H1 (cell line): Measurements from ENCODE around the gene PITX1. TPM values are rescaled to one million over a fixed set of nuclear protein-coding genes. Genes with fewer than 3 reads are reported as not detected.

Experiments
- CTCF ChIA-PET: fragments of 300-600 bp; sonication (Branson Sonifier 250); formaldehyde crosslinking; loops from one replicate; lab custom pipeline; 2021; ENCODE audit not compliant: partially characterized antibody; lab: Charles Lee
- POLR2A ChIA-PET: fragments of 300-600 bp; sonication (Branson Sonifier 250); formaldehyde crosslinking; loops from one replicate; lab custom pipeline; 2021; ENCODE audit warnings: inconsistent platforms; ENCODE audit not compliant: partially characterized antibody; lab: Charles Lee
- DNase-seq, 2 experiments: peaks; one replicate each; pipeline versions ENCODE4 v3.0.0 to v3.0.0-alpha.2; 2010 to 2022; ENCODE audit warnings: low spot score in 2 of 2, low read depth in 1 of 2, mixed read lengths in 1 of 2
- FAIRE-seq: peaks from 2 replicates; lab custom pipeline; 2011; peaks lifted over from hg19 to GRCh38; lab: Jason Lieb, UNC
- H2AFZ ChIP-seq: 2 replicates; pipeline ENCODE4 v1.8.1; 2012; ENCODE audit warnings: low read length, inconsistent platforms
- H2AK5ac ChIP-seq: 2 replicates; pipeline ENCODE4 v1.6.1; 2013; ENCODE audit warnings: low read depth, low read length
- H2BK120ac ChIP-seq: replicated peaks from 2 replicates; pipeline ENCODE3; 2013; ENCODE audit warnings: low read depth, low read length, inconsistent platforms
- H2BK12ac ChIP-seq: 2 replicates; pipeline ENCODE4 v1.6.1; 2013; ENCODE audit warnings: low read depth, low read length
- H2BK15ac ChIP-seq: 2 replicates; pipeline ENCODE4 v1.6.1; 2013; ENCODE audit warnings: low read length
- H2BK20ac ChIP-seq: 2 replicates; pipeline ENCODE4 v1.6.1; 2013; ENCODE audit warnings: low read length
- H2BK5ac ChIP-seq: 2 replicates; pipeline ENCODE4 v1.6.1; 2013; ENCODE audit warnings: low read depth, low read length
- H3K14ac ChIP-seq: 2 replicates; pipeline ENCODE4 v1.6.1; 2013; ENCODE audit warnings: inconsistent platforms; ENCODE audit not compliant: insufficient read length
- H3K18ac ChIP-seq: 2 replicates; pipeline ENCODE4 v1.6.1; 2013; ENCODE audit warnings: low read length; ENCODE audit errors: extremely low read depth
- H3K23ac ChIP-seq: 2 replicates; pipeline ENCODE4 v1.6.1; 2013; ENCODE audit warnings: inconsistent platforms; ENCODE audit not compliant: insufficient read length
- H3K23me2 ChIP-seq: 2 replicates; pipeline ENCODE4 v1.6.1; 2013; ENCODE audit warnings: low read depth, low read length
- H3K27ac ChIP-seq: 2 replicates; pipeline ENCODE4 v1.6.1; 2011; ENCODE audit warnings: low read depth, low read length, inconsistent platforms
- H3K27me3 ChIP-seq, 4 experiments: replicated peaks in 1 of 4; 1 replicate in 1 of 4; 2 replicates in 3 of 4; pipeline versions ENCODE4 v1.6.1 to v1.8.1; 2011 to 2013; ENCODE audit warnings: low read length in 3 of 4, mild to moderate bottlenecking in 3 of 4, inconsistent platforms in 2 of 4, mixed read lengths in 2 of 4, moderate library complexity in 1 of 4; ENCODE audit not compliant: control insufficient read depth in 3 of 4, insufficient read depth in 3 of 4; ENCODE audit errors: extremely low read depth in 1 of 4
- H3K36me3 ChIP-seq, 4 experiments: 2 replicates each; pipeline versions ENCODE4 v1.6.1 to v1.8.1; 2011 to 2013; ENCODE audit warnings: mild to moderate bottlenecking in 4 of 4, low read length in 3 of 4, moderate library complexity in 2 of 4, control low read depth in 1 of 4, inconsistent platforms in 1 of 4; ENCODE audit not compliant: insufficient read depth in 4 of 4, control insufficient read depth in 2 of 4
- H3K4ac ChIP-seq: replicated peaks from 2 replicates; pipeline ENCODE3; 2013; ENCODE audit warnings: low read length, low read depth, mixed read lengths, inconsistent platforms; ENCODE audit not compliant: insufficient read length
- H3K4me1 ChIP-seq, 4 experiments: replicated peaks in 1 of 4; 1 replicate in 1 of 4; 2 replicates in 3 of 4; pipeline versions ENCODE4 v1.6.1 to v1.8.1; 2011 to 2013; ENCODE audit warnings: low read length in 3 of 4, inconsistent platforms in 2 of 4, mixed read lengths in 1 of 4; ENCODE audit not compliant: insufficient read depth in 4 of 4, control insufficient read depth in 3 of 4
- H3K4me2 ChIP-seq, 2 experiments: 2 replicates each; pipeline versions ENCODE4 v1.6.1 to v1.8.1; 2011 to 2013; ENCODE audit warnings: low read depth in 2 of 2, low read length in 2 of 2, control low read depth in 1 of 2, inconsistent platforms in 1 of 2, mild to moderate bottlenecking in 1 of 2; ENCODE audit not compliant: insufficient read depth in 1 of 2
- H3K4me3 ChIP-seq, 4 experiments: fragments of 200-600, 300-600 bp in 1 of 4; sonication (generic), shearing (Covaris generic), sonication (Bioruptor Twin) in 1 of 4; 2 replicates each; pipeline versions ENCODE4 v1.5.1 to v1.8.1; 2011 to 2016; ENCODE audit warnings: low read length in 4 of 4, low read depth in 3 of 4, control low read depth in 2 of 4, inconsistent platforms in 2 of 4, mild to moderate bottlenecking in 2 of 4, mixed read lengths in 1 of 4, moderate library complexity in 1 of 4; ENCODE audit not compliant: insufficient read depth in 2 of 4; ENCODE audit errors: extremely low read depth in 1 of 4
- H3K56ac ChIP-seq: replicated peaks from 2 replicates; pipeline ENCODE3; 2013; ENCODE audit warnings: low read depth, mild to moderate bottlenecking, mixed read lengths, low read length, inconsistent platforms; ENCODE audit not compliant: insufficient read length
- H3K79me1 ChIP-seq: 2 replicates; pipeline ENCODE4 v1.6.1; 2013; ENCODE audit warnings: low read depth, low read length, control low read depth
- H3K79me2 ChIP-seq, 2 experiments: 2 replicates each; pipeline versions ENCODE4 v1.6.1 to v1.8.1; 2012 to 2013; ENCODE audit warnings: low read length in 2 of 2, mild to moderate bottlenecking in 2 of 2, inconsistent platforms in 1 of 2; ENCODE audit not compliant: insufficient read depth in 2 of 2, control insufficient read depth in 1 of 2
- H3K9ac ChIP-seq, 4 experiments: replicated peaks in 1 of 4; 1 replicate in 1 of 4; 2 replicates in 3 of 4; pipeline versions ENCODE4 v1.6.1 to v1.8.1; 2011 to 2013; ENCODE audit warnings: low read depth in 3 of 4, low read length in 3 of 4, control low read depth in 2 of 4, mild to moderate bottlenecking in 2 of 4, moderate library complexity in 2 of 4, inconsistent platforms in 1 of 4; ENCODE audit errors: extremely low read depth in 1 of 4
- H3K9me3 ChIP-seq, 2 experiments: 2 replicates each; pipeline versions ENCODE4 v1.6.1 to v1.8.1; 2012 to 2013; ENCODE audit warnings: mild to moderate bottlenecking in 2 of 2, moderate library complexity in 2 of 2, control low read depth in 1 of 2, inconsistent platforms in 1 of 2, low read depth in 1 of 2, low read length in 1 of 2, mixed read lengths in 1 of 2; ENCODE audit not compliant: insufficient read depth in 2 of 2
- H4K20me1 ChIP-seq, 2 experiments: replicated peaks in 1 of 2; 2 replicates each; pipeline versions ENCODE3 to v1.8.1; 2011 to 2013; ENCODE audit warnings: inconsistent platforms in 2 of 2, low read length in 2 of 2, mild to moderate bottlenecking in 1 of 2; ENCODE audit not compliant: insufficient read depth in 2 of 2, control insufficient read depth in 1 of 2
- H4K5ac ChIP-seq: 2 replicates; pipeline ENCODE4 v1.6.1; 2013; ENCODE audit warnings: low read length, low read depth, mixed read lengths, inconsistent platforms; ENCODE audit not compliant: insufficient read length
- H4K8ac ChIP-seq: 2 replicates; pipeline ENCODE4 v1.8.0; 2013; ENCODE audit warnings: mild to moderate bottlenecking, moderate library complexity, low read length, inconsistent platforms; ENCODE audit not compliant: insufficient read depth; ENCODE audit errors: extremely low read depth
- H4K91ac ChIP-seq: replicated peaks from 2 replicates; pipeline ENCODE3; 2013; ENCODE audit warnings: low read length, mixed read lengths, inconsistent platforms; ENCODE audit not compliant: insufficient read length
- BACH1 ChIP-seq: IDR thresholded peaks from 2 replicates; pipeline ENCODE4 v1.6.1; 2012; ENCODE audit warnings: low read length, improper control_type of control experiment
- CHD1 ChIP-seq: IDR thresholded peaks from 2 replicates; pipeline ENCODE4 v1.6.1; 2012; ENCODE audit warnings: low read depth, low read length, improper control_type of control experiment
- EZH2 ChIP-seq: fragments of 200-600 bp; sonication (generic); IDR thresholded peaks from 2 replicates; pipeline ENCODE4 v1.7.1; 2012; ENCODE audit warnings: low read depth, mild to moderate bottlenecking, moderate library complexity, low read length, inconsistent platforms; ENCODE audit not compliant: severe bottlenecking
- GABPA ChIP-seq: IDR thresholded peaks from 2 replicates; pipeline ENCODE4 v1.6.1; 2011; ENCODE audit warnings: mild to moderate bottlenecking, low read length, moderate library complexity, borderline replicate concordance; ENCODE audit not compliant: insufficient read depth
- JUN ChIP-seq: IDR thresholded peaks from 2 replicates; pipeline ENCODE4 v1.6.1; 2011; ENCODE audit warnings: low read depth, mild to moderate bottlenecking, improper control_type of control experiment, low read length
- KDM4A ChIP-seq: IDR thresholded peaks from one replicate; pipeline ENCODE4 v1.7.1; 2012; ENCODE audit warnings: low read depth, mild to moderate bottlenecking, moderate library complexity, low read length, inconsistent platforms; ENCODE audit not compliant: severe bottlenecking
- MAX ChIP-seq: IDR thresholded peaks from 2 replicates; pipeline ENCODE4 v1.6.1; 2012; ENCODE audit warnings: inconsistent platforms
- NRF1 ChIP-seq: IDR thresholded peaks from 2 replicates; pipeline ENCODE4 v1.6.1; 2011; ENCODE audit warnings: mild to moderate bottlenecking, low read depth, low read length, improper control_type of control experiment
- SP1 ChIP-seq: IDR thresholded peaks from 2 replicates; pipeline ENCODE4 v1.6.1; 2011; ENCODE audit warnings: low read depth, low read length
- ZNF274 ChIP-seq: IDR thresholded peaks from 2 replicates; pipeline ENCODE4 v1.7.0; 2012; ENCODE audit warnings: low read length, borderline replicate concordance; ENCODE audit errors: extremely low read depth
- WGBS, 2 experiments: shearing (Covaris generic) in 1 of 2; methylation state at CpG; one replicate each; pipeline versions ENCODE4 v1.1.6 to v1.1.7; 2013 to 2015; ENCODE audit warnings: low lambda C conversion rate in 2 of 2, mixed read lengths in 2 of 2, inconsistent platforms in 1 of 2, low coverage in 1 of 2, missing lambda C conversion rate in 1 of 2; ENCODE audit not compliant: insufficient replicate concordance in 2 of 2, insufficient coverage in 1 of 2, insufficient read length in 1 of 2; ENCODE audit errors: extremely low coverage in 1 of 2, missing lambda C conversion rate in 1 of 2; 5-methylcytosine and 5-hydroxymethylcytosine counted together
- polyA plus RNA-seq, 7 experiments: library from polyadenylated mRNA; depleted of rRNA in 3 of 7; stranded (reverse) in 5 of 7; unstranded in 2 of 7; fragments of >200 nt in 5 of 7; fragments of 200-250 nt in 2 of 7; gene quantifications; 1 replicate in 5 of 7; 2 replicates in 1 of 7; 4 replicates in 1 of 7; pipeline versions ENCODE4 v1.2.1 to v1.2.3, GENCODE V29; 2011 to 2013; ENCODE audit warnings: missing spikeins in 2 of 7, mixed read lengths in 2 of 7
- total RNA-seq: library from RNA; stranded (reverse); fragmentation: NEBNext Ultra II Directional; extraction: Animal tissue kit (Norgen Biotek cat#: 25700); gene quantifications from 2 replicates; pipeline ENCODE4 v1.2.1, GENCODE V29; 2021

The PITX1 gene
- total and polyA plus RNA-seq, 2 of the 8 experiments (the other 6 are each of a cell fraction or from before 2014, with no cell fraction given), result 0.03 TPM; not detected in 1

GRCh38 chr5:135030956-135031812 lies 2.8 kb downstream of the PITX1 start:
- CTCF ChIA-PET, result interaction anchor here (1.0 to 1.9 kb wide), 8 partner anchors 9 to 143 kb away, joined by 3 to 7 read pairs (median 4); partner anchors contain the start of gene PCBD2
- no peak overlapping the region; the same call in 1 of the 2 replicates for H3K18ac ChIP-seq
- peak overlapping the region; percentile 56 to 68 for H3K4me2 ChIP-seq
- POLR2A ChIA-PET, result interaction anchor here (1.1 to 2.1 kb wide), 4 partner anchors 9 to 127 kb away, joined by 3 to 20 read pairs (median 3); partner anchors contain the start of gene PCBD2
- no peak overlapping the region for H4K8ac ChIP-seq
- peaks cover 91 to 99% (median 96%) of the 10 kb centered on the region in 4 experiments for H3K27me3 ChIP-seq
- FAIRE-seq, result no peak
- H2AK5ac ChIP-seq, result no peak overlapping the region
- peaks cover 8% of the 10 kb centered on the region; the same call in 1 of the 2 replicates for H3K23me2 ChIP-seq
- H3K36me3 ChIP-seq, result peaks cover 0 to 13% (median 0%) of the 10 kb centered on the region in 4 experiments; a peak in 1 of 8 replicates
- H4K5ac ChIP-seq, result no peak overlapping the region
- H3K14ac ChIP-seq, result no peak overlapping the region
- peak in 1 of 2 experiments; percentile 86 for DNase-seq
- peaks cover 18 to 53% of the 10 kb centered on the region in 2 experiments for H4K20me1 ChIP-seq
- H2BK5ac ChIP-seq, result no peak overlapping the region
- no peak overlapping the region for H3K4ac ChIP-seq
- H3K9ac ChIP-seq, result no peak overlapping the region
- WGBS, 2 experiments, result 2% methylated on average over 31 of the region's 57 CpGs; no CpG with 5 or more reads in 1 of the 2 experiments
- peak overlapping the region; percentile 4 to 53 (median 32); a peak in 7 of 8 replicates for H3K4me3 ChIP-seq
- H3K4me1 ChIP-seq, result peaks cover 0 to 33% (median 28%) of the 10 kb centered on the region in 4 experiments; a peak in 6 of 7 replicates
- H3K56ac ChIP-seq, result no peak overlapping the region
- peak overlapping the region; percentile 87; the same call in 1 of the 2 replicates for H2BK12ac ChIP-seq
- H3K9me3 ChIP-seq, result no peaks in the 10 kb centered on the region; a peak in 1 of 4 replicates
- H4K91ac ChIP-seq, result no peak overlapping the region
- no peak overlapping the region for H2BK120ac ChIP-seq
- no peaks in the 10 kb centered on the region for H3K79me2 ChIP-seq
- no peak overlapping the region for H3K23ac ChIP-seq
- no peak overlapping the region for H3K27ac ChIP-seq
- H2BK15ac ChIP-seq, result 0 out of 2 replicates have a peak overlapping the region, but pooled peaks have one; percentile 61
- H3K79me1 ChIP-seq, result 0 out of 2 replicates have a peak, but pooled peaks cover 1% of the 10 kb centered on the region
- peak overlapping the region; percentile 80; the same call in 1 of the 2 replicates for H2BK20ac ChIP-seq
- H2AFZ ChIP-seq, result no peak overlapping the region
- TF ChIP-seq NRF1 (no peak), SP1 (peak; percentile 34; the same call in 1 of the 2 replicates), MAX (peak; percentile 49), BACH1 (peak; percentile 49; the same call in 1 of the 2 replicates), ZNF274 (no peak), JUN (no peak), KDM4A (peak; percentile 83), EZH2 (peak; percentile 93), CHD1 (no peak), GABPA (0 out of 2 replicates have a peak, but pooled peaks have one; percentile 39)
